Stimulated activated CD4-positive, alpha-beta T cell treated with anti-CD3 and anti-CD28 coated beads, Interleukin-4, amount 100 ng/mL, for 4 hours (primary cell): ENCODE measurements around the gene PFDN5.
"Not testable (repeated sequence)": the region's sequence is repeated elsewhere in the genome, so short reads cannot be mapped to it uniquely, and the experiment has no call there.

Source experiments
- DNase-seq, 2 experiments: peaks; one replicate each; pipeline ENCODE4 v3.0.0-alpha.2; 2020

Gene PFDN5

DNA sequence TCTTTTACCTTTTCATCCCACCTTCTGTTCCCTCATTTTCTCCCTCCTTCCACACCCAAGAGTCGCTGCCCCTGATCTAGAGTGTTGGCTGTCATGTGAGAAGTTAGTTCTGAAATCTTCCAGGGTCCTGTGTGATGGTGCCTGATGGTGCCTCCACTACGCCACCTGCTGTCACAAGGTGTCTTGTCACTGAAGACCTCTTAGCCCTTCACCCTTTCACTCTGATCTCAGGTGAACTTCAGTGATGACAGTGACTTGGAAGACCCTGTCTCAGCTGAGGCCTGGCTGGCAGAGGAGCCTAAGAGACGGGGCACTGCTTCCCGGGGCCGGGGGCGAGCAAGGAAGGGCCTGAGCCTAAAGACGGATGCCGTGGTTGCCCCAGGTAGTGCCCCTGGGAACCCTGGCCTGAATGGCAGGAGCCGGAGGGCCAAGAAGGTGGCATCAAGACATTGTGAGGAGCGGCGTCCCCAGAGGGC lies 7.6 kb upstream of the PFDN5 start:
- peak; percentile 68 to 71 for DNase-seq

DNA sequence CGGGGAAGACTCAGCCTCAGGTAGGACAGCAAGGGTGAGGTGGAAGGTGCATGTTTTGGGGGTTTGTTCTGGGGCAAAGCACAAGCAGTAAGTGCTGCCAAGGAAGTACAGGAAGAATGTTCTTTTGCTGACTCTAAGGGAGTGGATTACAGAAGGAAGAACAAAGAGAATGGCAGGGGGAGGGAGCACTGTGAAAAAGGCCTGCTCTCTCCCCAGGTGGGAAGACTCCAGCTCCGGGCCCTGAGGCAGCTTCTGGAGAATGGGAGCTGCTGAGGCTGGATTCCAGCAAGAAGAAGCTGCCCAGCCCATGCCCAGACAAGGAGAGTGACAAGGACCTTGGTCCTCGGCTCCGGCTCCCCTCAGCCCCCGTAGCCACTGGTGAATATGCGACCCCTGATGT lies 7.0 kb upstream of the PFDN5 start:
- DNase-seq: no peak

DNA sequence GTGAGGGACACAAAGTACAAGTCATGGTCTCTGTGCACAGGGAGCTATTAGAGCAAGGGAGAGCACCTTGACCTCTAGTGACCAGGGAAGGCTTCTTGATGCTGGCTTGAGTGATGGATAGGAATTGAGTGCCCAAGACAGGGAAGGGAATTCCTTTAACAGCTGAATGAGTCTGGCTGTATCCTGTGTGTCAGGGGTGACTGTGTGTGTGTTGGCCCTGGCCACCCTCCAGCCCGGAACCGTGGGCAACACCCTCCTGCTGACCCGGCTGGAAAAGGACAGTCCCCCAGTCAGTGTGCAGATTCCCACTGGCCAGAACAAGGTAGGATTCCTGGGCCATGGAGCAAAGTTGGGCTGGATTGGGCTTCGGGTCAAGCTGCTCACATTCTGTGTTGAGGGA lies 5.5 kb upstream of the PFDN5 start:
- no peak for DNase-seq

DNA sequence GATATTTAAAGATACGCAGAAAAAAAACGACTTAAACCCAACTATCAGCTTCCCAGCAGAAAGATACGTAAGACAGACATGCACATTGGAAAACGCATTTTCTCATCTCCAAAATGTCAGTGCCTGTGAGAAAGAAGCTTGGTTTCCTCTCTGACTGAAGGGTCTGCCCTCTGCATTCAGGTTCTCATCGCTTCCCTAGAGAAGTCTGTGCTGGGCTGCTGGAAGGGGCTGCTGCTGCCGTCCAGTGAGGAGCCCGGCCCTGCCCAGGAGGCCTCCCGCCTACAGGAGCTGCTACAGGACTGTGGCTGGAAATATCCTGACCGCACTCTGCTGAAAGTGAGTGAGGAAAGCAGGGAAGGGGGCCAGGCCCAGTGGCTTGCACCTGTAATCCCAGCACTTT lies 4.7 kb upstream of the PFDN5 start:
- no peak for DNase-seq

DNA sequence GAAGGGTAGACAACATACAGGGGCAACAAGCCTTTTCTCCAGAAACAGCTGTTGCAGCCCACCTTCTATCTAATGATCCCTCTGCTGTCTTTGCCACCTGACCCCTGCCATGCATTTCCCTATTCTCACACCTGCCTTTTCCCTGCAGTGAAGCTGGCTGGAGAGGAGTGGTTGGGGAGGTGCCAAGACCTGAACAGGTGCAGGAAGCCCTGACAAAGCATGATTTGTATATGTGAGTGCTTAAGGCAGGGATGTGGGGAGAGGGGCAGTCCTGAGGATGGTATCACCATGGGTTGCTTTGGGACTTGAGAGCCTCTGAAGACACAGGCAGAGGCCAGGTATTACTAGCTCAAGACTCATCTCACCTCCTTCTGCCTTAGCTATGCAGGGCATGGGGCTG lies 2.9 kb upstream of the PFDN5 start:
- no peak for DNase-seq

DNA sequence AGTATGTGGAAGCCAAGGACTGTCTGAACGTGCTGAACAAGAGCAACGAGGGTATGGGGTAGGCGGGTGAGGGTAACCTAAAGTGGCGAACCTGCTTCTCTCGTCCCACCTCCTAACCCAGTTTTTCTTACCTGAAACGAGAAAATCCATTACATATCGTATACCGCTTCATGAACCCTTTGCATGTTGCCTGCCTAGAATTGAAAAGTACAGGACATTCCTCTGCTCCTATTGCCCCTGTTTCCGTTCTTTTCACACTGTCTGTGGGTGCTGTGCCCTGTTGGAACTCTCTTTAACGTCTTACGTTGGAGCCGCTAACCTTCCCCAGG lies 513 bp downstream of the PFDN5 start:
- no peak for DNase-seq

DNA sequence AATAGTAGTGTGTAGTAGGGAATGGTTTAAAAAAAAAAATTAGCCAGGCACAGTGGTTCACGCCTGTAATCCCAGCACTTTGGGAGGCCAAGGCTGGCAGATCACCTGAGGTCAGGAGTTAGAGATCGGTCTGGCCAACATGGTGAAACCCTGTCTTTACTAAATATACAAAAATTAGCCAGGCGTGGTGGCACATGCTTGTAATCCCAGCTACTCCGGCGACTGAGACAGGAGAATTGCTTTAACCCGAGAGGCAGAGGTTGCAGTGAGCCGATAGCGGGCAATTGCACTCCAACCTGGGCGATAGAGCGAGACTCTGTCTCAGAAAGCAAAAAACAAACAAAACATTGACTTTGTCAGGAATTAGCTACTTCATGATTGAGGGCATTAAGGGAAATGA lies 1.8 kb downstream of the PFDN5 start:
- not testable (repeated sequence) for DNase-seq

DNA sequence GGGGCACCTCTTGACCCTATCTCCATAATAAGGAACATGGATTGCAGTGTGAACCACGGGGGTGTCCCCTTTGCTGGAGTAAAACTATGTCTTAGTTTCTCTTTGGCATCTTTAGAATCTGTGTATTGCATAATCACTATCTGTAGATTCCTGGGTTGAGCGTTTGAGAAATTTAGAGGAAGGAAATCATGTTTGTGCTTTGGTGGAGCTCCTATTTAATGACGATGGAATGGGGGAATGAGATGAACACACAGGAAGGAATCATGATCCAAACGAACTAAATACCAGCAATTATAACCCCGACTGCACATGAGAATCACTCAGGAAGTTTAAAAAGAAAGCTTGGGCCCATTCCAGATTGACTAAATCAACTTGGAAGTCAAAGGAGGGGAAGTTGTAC lies 2.8 kb downstream of the PFDN5 start:
- DNase-seq: no peak

DNA sequence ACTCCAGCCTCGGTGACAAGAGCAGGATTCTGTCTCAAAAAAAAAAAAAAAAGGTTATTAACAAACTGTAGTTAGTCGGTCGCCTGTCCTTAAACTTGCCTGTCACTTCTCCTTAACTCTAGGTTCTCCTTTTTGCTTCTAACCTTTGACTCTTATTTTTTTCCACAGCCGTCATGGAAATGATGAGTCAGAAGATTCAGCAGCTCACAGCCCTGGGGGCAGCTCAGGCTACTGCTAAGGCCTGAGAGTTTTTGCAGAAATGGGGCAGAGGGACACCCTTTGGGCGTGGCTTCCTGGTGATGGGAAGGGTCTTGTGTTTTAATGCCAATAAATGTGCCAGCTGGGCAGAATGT lies 3.7 kb downstream of the PFDN5 start:
- DNase-seq: peak in 1 of 2 experiments; percentile 39

DNA sequence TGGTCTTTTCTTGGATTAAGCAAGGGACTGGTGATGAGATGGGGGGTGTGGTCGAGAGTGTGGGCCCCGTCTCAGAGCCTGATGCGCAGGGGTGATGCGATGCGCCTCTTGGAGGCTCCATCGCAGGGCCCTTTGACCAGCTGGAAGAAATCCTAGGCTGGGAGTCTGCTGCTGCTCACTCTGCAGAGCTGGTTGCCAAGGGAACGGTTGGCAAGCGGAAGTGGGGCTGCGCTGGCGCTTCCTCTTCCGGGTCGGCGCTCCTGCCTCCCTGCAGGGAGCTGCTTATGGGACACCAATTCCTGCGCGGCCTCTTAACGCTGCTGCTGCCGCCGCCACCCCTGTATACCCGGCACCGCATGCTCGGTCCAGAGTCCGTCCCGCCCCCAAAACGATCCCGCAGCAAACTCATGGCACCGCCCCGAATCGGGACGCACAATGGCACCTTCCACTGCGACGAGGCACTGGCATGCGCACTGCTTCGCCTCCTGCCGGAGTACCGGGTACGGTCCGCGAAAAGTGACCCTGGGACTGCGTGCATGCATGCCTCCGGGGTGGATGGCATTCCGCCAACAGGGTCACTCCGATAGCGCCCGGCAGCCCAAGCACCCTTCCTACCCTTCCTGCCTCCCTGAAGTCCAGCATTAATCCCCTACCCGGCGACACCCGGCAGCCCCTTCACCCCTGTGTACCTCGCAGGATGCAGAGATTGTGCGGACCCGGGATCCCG lies 4.3 kb downstream of the PFDN5 start, which contains the start of gene MYG1:
TSS of gene MYG1 (plus strand) at position 242 of the 727 bp plus-strand sequence. CDS start at position 285, 43 bp downstream.
- DNase-seq: peak; percentile 77 to 82

DNA sequence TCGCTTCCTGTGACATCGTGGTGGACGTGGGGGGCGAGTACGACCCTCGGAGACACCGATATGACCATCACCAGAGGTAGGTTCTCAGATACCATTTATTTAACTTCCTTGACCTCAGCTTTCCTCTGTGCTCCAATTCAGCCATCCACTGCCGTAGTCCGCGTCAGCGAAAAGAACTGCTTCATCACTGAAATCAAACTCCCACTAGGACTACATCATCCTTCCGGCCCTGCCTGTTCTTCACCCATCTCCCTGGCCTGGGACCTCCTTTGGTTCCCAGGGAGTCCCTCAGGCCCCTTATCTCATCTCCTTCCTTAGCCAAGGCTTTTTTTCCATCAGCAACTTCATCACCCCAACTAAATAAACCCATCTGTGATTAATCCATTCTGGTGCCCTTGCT lies 4.8 kb downstream of the PFDN5 start:
- no peak for DNase-seq

DNA sequence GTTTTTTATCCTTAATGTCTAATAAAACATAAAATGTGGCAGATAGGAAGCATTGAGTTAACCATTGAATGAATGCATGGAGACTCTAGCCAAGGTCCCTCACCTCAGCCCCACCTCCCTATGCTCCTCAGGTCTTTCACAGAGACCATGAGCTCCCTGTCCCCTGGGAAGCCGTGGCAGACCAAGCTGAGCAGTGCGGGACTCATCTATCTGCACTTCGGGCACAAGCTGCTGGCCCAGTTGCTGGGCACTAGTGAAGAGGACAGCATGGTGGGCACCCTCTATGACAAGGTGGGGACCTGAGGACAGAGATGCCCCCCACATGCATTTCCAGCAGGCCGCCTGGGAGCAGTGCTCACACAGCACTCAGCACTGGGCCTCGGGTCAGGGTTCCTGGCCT lies 7.6 kb downstream of the PFDN5 start:
- no peak for DNase-seq

DNA sequence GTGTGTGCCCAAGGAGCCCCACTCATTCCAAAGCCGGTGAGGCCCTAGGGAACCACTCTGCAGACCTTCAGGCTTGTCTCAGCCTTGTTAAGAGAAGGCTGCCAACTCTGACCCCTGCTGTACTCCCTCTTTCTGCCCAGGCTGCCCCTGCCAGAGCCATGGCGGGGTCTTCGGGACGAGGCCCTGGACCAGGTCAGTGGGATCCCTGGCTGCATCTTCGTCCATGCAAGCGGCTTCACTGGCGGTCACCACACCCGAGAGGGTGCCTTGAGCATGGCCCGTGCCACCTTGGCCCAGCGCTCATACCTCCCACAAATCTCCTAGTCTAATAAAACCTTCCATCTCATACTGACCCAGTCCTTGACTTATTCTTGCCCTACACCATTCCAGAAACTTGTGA lies 11.5 kb downstream of the PFDN5 start:
- DNase-seq: no peak

DNA sequence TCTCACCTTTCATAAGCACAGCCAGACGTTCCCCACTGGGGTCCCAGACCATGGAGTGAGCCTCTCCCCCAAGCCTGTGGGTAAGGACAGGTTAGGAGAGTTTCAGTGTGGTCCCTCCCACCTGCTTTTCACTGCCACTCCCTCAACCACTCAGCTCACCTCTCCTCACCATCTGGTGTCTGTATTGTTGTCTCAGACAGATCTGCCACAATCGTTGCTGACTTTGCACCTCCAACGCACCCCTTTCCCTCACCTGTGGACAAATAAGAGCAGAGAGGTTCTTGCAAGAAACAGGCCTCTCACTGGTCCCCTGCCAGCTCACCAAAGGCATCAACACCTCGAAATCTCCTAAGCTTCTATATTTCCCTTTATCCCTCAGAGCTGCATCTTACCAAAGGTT lies 12.9 kb downstream of the PFDN5 start:
- DNase-seq: no peak

DNA sequence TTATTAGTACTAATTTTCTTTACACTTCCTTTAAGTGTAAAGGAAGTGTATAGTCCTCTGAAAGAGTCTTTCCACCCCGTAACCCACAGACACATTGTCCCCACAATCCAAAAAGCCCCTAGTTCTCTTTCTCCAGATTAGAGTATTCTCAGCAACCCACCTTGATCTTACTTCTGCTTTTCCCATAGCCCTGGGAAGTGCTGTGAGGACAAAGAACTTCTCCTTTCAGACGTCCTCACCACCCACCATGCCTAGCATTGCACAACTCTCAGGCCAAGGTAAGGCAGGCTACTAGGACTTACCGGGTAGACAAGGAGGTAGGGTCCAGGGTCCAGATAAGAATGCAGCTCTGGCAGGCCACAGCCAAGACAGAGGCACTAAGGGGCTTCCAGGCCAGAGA lies 18.7 kb downstream of the PFDN5 start:
- no peak for DNase-seq

DNA sequence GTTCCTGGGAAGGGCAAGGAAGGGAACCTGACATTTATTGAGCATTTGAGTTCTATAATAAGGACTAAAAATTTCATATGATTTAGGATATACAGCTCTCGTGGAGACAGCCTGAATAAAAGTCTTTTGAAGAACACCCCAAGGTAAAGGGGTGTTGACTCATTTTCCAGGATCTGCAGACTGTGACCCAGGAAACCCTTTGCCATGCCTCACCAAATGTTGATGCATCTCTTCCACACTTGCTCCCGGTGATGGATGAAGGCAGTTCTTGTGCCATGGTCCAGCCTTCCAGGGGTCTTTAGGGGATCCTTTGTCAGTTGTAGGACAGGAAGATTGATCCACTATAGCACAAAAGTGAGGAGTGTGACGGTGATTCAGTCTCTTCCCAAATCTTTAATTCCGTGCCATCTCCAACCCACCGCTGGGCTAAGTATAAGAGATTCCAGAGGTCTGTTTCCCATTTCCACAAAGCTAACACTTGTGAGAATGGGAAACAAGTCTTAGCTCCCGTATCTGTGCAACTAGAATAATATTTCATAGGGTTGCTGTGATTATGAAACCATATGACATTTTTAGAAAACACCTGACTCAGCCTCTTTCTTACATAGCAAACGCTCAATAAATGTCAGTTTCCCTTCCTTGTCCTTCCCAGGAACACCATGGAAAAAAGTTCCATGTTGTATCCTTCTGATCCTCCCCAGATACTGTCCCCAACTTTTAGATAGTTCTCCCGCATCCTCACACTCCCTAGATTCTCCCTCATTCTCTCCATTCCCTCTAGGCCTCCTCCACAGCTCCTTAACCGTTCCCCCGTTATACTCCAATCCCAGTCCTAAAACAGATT lies 25.2 kb downstream of the PFDN5 start:
- DNase-seq: no peak

DNA sequence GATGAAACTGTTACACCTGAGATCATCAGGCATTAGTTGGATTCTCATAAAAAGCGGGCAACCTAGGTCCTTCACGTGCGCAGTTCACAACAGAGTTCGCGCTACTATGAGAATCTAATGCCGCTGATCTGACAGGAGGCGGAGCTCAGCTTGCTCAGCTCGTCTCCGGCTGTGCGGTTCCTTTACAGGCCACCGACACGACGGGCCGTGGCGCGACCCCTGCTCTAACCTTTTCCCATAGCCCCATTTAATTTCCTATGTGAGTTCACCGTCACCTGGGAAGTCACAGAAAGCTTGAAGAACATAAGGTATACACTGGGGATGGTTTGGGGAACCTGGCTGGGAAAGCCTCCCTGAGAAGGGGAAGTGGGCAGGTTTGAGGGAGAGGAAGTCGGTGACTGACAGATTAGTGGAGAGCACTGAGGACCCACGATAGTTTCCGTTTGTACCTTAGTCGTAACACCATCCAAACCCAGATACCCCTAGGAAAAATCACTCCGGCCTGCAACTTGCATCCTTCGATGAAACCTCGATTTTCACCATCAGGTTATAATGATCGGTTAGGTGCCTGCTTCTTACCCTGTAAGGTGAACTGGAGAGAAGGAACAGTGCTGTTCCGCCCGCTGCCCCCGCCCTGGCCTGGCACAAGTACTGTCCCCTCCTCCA lies 28.9 kb downstream of the PFDN5 start:
- DNase-seq: peak; percentile 51 to 54

DNA sequence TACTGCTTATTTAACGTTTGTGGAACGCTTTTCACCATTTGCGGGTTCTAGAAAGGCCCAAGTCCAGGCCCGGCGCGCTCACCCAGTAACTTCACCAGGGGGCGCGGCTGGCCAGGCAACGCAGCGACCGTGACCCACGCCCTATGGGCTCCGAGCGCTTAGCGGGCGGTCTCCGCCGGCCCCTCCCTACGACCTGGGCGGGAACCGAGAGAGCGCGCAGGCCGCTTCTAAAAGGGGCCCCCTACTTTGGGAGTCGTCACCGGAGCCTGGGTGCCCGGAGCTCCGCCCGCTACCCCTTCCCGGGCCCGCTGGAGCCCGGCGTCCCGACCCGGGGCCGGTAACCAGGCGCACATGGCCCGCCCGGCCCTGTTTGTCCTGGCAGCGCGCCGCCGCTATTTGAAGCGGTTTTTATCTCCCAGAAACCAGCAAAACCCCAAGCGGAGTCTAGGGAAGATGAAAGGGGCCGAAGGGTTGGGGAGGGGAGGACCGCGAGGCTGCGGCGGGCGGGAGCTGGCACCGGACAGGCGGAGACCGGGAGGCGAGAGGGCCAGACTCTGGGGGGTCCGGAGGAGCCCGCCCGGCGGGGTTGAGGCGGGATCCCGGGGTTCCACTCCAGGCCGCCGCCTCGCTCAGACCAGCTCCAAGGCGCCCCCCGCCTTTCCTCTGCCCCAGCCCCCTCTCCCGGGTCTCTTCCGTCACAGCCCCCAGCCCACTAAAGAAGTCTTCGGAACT lies 29.6 kb downstream of the PFDN5 start:
- DNase-seq: peak; percentile 83 to 85

DNA sequence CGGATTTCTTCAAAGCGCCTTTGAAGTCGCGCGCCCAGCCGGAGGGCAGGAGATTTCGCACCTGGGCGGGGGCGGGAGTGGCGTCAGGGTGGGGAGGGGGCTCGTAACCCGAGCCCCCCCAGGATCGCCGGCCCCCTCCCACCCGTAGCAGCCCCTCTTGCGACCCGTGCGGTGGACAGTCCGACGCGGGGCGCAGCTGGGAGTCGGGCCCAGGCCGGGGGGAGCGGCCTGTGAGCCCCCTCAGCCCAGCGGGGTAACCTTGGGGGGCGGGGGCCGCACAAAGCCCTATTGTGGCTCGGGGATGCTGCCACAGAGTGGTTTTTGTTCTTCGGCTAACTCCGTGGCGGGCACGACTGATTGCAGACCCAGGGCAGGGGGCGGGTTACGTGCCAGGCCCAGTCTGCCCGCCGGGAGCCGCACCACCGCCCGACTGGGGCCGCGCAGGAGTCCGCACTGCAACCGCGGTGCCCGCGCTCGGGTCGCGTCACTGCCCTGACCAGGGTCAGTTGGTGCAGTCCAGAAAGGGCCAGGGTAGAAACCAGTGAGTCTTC lies 30.2 kb downstream of the PFDN5 start:
- DNase-seq: peak in 1 of 2 experiments; percentile 24

DNA sequence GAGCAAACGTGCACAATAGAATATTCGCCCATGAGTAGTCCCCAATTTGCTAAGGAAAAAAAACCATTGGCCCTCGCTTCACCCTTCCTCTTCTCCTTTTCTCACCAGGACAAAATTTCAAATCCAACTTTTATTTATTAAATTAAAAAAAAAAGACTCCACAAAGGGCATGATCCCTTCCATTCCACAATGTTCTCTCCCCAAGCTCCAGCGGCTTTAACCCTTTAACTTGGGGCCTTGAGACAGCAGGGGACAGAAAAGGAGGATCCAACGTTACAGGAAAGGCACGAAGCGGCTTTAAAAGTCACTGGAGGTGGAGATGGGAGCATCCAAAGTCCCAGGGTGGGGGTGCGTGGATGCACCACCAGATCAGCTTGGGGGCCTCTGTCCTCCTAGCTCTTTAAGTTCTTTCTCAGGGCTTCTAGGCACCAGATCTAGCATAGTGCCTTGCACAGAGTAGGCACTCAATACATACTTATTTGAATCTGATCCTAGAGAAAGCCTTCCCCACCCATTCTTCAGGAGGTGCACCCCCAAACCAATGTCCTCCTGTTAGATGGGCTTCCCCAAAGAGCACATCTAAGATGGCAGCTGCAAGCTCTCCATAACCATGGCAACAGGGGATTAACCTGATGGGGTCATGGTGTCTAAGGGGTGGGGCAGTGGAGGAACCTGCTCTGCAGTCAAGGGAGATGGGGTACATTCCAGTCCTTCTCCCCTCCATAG lies 31.3 kb downstream of the PFDN5 start:
- no peak for DNase-seq

DNA sequence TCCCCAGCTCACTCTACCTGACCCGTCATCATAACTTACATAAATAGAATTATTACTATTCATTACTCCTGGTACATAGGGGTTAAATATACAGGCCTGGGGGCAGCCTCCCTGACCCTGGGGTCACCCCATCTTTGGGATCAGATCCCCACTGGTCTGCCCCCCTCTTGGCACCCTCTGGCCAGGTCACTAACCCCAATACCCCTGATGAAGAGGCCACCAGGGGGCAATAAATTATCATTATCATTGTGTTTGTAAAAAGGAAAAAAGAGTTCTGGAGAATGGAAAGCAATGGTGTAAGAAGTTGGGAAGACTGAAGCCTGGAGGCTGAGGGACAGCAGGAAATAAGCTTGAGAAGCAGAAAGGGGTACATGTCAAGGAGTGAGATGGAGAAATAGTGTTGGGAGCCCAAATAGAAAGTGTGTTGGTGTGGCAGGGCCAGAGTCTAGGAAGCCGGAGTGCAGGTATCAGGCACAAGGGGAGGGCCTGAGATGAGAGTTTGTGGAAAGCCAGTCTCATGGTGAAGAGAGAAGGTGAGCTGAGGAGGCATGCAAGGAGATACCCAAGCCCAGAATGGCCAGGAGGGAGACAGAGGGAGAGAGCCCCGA lies 32.2 kb downstream of the PFDN5 start:
- no peak for DNase-seq

DNA sequence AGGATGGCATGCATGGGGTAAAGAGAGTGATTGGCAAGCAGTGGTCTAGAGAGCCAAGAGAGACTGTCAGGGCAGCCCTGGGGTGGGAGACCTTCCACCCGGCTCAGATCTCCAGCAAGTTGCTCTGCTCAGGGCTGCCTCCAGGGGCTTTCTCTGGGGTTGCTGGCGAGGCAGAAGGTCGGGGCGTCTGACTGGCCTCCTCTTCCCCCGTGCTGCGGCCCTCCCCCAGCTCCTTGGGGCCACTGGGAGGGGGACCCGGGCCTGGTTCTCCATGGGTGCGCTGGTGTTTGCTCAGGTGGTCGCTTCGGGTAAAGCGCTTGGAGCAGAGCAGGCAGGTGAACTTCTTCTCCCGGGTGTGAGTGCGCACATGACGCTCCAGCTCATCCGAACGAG lies 32.7 kb downstream of the PFDN5 start:
- DNase-seq: no peak
